Duodenal mucosa (tissue), 2 donors: ENCODE measurements around the gene TMED4.
"Not testable (repeated sequence)": the region's sequence is repeated elsewhere in the genome, so short reads cannot be mapped to it uniquely, and the experiment has no call there.

Experiments used
- H3K27ac ChIP-seq: one replicate; pipeline ENCODE4 v1.7.0; 2013; ENCODE audit warnings: low read depth, low read length
- H3K27me3 ChIP-seq, 2 donors: one replicate each; pipeline ENCODE4 v1.7.0; 2013; ENCODE audit warnings: low read length in 2 of 2, control low read depth in 1 of 2; ENCODE audit not compliant: insufficient read depth in 2 of 2, control insufficient read depth in 1 of 2
- H3K36me3 ChIP-seq, 2 donors: one replicate each; pipeline ENCODE4 v1.7.0; 2013; ENCODE audit warnings: low read length in 2 of 2, control low read depth in 1 of 2; ENCODE audit not compliant: insufficient read depth in 2 of 2, control insufficient read depth in 1 of 2
- H3K4me1 ChIP-seq, 2 donors: one replicate each; pipeline ENCODE4 v1.7.0; 2013; ENCODE audit warnings: low read length in 2 of 2, control low read depth in 1 of 2; ENCODE audit not compliant: insufficient read depth in 2 of 2, control insufficient read depth in 1 of 2
- H3K4me3 ChIP-seq, 2 donors: one replicate each; pipeline ENCODE4 v1.7.0; 2013; ENCODE audit warnings: low read length in 2 of 2, low read depth in 1 of 2
- H3K9ac ChIP-seq, 2 donors: one replicate each; pipeline ENCODE4 v1.7.0; 2013; ENCODE audit warnings: low read length in 2 of 2, low read depth in 1 of 2
- H3K9me3 ChIP-seq, 2 donors: one replicate each; pipeline ENCODE4 v1.7.0; 2013; ENCODE audit warnings: low read length in 2 of 2, control low read depth in 1 of 2; ENCODE audit not compliant: control insufficient read depth in 1 of 2

TMED4 gene

GRCh38 chr7:44607141-44608068, 25.4 kb upstream of the TMED4 start:
- H3K27ac ChIP-seq: peak overlapping the region; percentile 96
- no peaks in the 10 kb centered on the region for H3K27me3 ChIP-seq
- H3K4me1 ChIP-seq: peaks cover 12 to 15% of the 10 kb centered on the region in 2 donors
- H3K4me3 ChIP-seq: peak overlapping the region; percentile 87 to 93
- peak overlapping the region; percentile 84 to 96 for H3K9ac ChIP-seq
- no peaks in the 10 kb centered on the region for H3K36me3 ChIP-seq
- no peaks in the 10 kb centered on the region for H3K9me3 ChIP-seq

- H3K27me3 ChIP-seq: no peaks in the 10 kb centered on the region
- H3K9me3 ChIP-seq: no peaks in the 10 kb centered on the region
- H3K4me3 ChIP-seq: peak within 1 kb of the TSS; percentile 87 to 93
- H3K36me3 ChIP-seq: no peaks in the 10 kb centered on the region
- peak within 1 kb of the TSS; percentile 99 for H3K27ac ChIP-seq
- H3K9ac ChIP-seq: peak within 1 kb of the TSS; percentile 84 to 96
- peaks cover 12 to 15% of the 10 kb centered on the region in 2 donors for H3K4me1 ChIP-seq
Observed at GRCh38 chr7:44606341-44607140, 24.5 kb upstream of the TMED4 start, which contains the start of gene OGDH. Gene OGDH (plus strand): TSS chr7:44606627. CDS start chr7:44624344, 17,717 bp downstream.

DNA sequence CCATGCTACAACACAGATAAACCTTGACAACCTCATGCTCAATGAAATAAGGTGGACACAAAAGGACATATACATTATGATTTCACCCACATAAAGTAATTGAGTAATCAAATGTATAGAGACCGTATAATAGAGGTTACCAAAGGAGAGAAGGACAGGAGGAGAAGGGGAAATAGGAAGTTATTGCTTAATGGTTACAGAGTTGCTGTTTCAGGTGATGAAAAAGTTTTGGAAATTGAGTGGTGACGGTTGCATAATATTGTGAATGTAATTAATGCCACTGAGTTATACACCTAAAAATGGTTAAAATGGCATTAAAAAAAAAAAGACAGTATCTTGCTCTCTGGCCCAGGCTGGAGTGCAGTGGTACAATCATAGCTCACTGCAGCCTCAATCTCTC, 22.9 kb upstream of the TMED4 start:
- Histone ChIP-seq H3K36me3 (no peaks in the 10 kb centered on the region), H3K9ac (no peak overlapping the region), H3K27me3 (no peaks in the 10 kb centered on the region), H3K27ac (no peak overlapping the region), H3K4me3 (no peak overlapping the region), H3K9me3 (no peaks in the 10 kb centered on the region), H3K4me1 (peaks cover 12 to 15% of the 10 kb centered on the region in 2 donors)

DNA sequence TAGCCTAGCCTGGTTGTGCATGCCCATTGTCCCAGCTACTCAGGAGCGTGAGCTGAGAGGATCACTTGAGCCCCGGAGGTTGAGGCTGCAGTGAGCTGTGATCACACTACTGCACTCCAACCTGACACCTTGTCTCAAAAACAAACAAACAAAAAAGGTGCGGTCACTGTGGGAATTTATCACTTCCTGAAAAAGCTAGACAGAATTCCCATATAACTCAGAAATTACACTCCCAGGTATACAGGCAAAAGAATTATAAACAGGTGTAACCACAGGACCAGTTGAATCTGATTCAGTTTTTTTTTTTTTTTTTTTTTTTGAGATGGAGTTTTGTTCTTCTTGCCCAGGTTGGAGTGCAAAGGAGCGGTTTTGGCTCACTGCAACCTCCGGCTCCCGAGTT, 21.2 kb upstream of the TMED4 start:
- Histone ChIP-seq H3K36me3 (no peaks in the 10 kb centered on the region), H3K27me3 (no peaks in the 10 kb centered on the region), H3K4me3 (no peak overlapping the region), H3K9ac (no peak overlapping the region), H3K9me3 (no peaks in the 10 kb centered on the region), H3K27ac (no peak overlapping the region), H3K4me1 (peaks cover 9 to 10% of the 10 kb centered on the region in 2 donors)

DNA sequence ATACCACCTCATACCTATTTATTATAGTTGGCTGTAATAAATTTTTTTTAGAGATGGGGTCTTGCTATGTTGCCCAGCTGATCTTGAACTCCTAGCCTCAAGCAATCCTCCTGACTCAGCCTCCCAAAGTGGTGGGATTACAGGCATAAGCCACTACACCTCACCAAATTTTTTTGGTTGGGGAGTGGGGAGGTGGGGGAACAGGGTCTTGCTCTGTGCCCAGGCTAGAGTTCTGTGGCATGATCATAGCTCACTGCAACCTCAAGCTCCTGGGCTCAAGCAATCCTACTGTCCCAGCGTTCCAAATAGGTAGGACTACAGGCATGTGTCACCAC, 20.5 kb upstream of the TMED4 start:
- H3K9me3 ChIP-seq: no peaks in the 10 kb centered on the region
- no peak overlapping the region for H3K9ac ChIP-seq
- H3K27me3 ChIP-seq: no peaks in the 10 kb centered on the region
- no peak overlapping the region for H3K27ac ChIP-seq
- no peaks in the 10 kb centered on the region for H3K36me3 ChIP-seq
- H3K4me1 ChIP-seq: peaks cover 5% of the 10 kb centered on the region in 2 donors
- no peak overlapping the region for H3K4me3 ChIP-seq

GRCh38 chr7:44599222-44599621, 17.2 kb upstream of the TMED4 start:
- H3K4me3 ChIP-seq: no peak overlapping the region
- H3K9me3 ChIP-seq: no peaks in the 10 kb centered on the region
- H3K9ac ChIP-seq: no peak overlapping the region
- H3K4me1 ChIP-seq: no peaks in the 10 kb centered on the region
- H3K27ac ChIP-seq: no peak overlapping the region
- H3K36me3 ChIP-seq: no peaks in the 10 kb centered on the region
- H3K27me3 ChIP-seq: no peaks in the 10 kb centered on the region

GRCh38 chr7:44597181-44597580, 15.2 kb upstream of the TMED4 start:
- H3K27me3 ChIP-seq, H3K9ac ChIP-seq, H3K4me1 ChIP-seq, H3K36me3 ChIP-seq, H3K9me3 ChIP-seq, H3K27ac ChIP-seq, H3K4me3 ChIP-seq: not testable (repeated sequence)

GRCh38 chr7:44595934-44596635, 14.1 kb upstream of the TMED4 start:
- no peak overlapping the region for H3K9ac ChIP-seq
- H3K4me3 ChIP-seq: no peak overlapping the region
- H3K27me3 ChIP-seq: no peaks in the 10 kb centered on the region
- no peaks in the 10 kb centered on the region for H3K9me3 ChIP-seq
- no peak overlapping the region for H3K27ac ChIP-seq
- no peaks in the 10 kb centered on the region for H3K4me1 ChIP-seq
- no peaks in the 10 kb centered on the region for H3K36me3 ChIP-seq

DNA sequence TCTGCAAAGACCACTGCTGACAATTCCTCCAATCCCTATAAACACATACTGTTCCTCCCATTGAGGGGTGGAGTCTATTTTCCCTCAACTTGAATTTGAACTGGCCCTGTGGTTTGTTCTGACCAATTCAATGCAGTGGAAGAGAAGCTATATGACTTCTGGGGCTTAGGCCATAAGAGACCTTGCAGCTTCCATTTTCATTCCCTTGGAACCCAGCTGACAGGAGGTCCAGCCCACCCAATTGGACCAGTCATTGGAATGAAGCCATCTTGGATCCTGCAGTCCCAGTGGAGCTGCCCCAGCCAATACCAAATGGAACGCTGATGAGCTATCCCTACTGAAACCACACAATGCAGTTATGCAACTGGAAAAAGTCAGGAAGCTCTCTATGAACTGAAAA, 8.9 kb upstream of the TMED4 start:
- H3K4me1 ChIP-seq: no peaks in the 10 kb centered on the region
- no peak overlapping the region for H3K4me3 ChIP-seq
- no peaks in the 10 kb centered on the region for H3K9me3 ChIP-seq
- H3K27me3 ChIP-seq: no peaks in the 10 kb centered on the region
- H3K9ac ChIP-seq: no peak overlapping the region
- no peaks in the 10 kb centered on the region for H3K36me3 ChIP-seq
- no peak overlapping the region for H3K27ac ChIP-seq
